Muscle of arm (tissue), 12 donors: ENCODE data around the gene WWOX. TPM values are rescaled to one million over a fixed set of nuclear protein-coding genes. Genes with fewer than 3 reads are reported as not detected.
"Not testable (repeated sequence)": the region's sequence is repeated elsewhere in the genome, so short reads cannot be mapped to it uniquely, and the experiment has no call there.

Source experiments
- DNase-seq: peaks from one replicate; pipeline ENCODE4 v3.0.0-alpha.2; 2013
- polyA plus RNA-seq, 12 donors: library from polyadenylated mRNA; unstranded; fragments of 120-200 nt; gene quantifications; one replicate each; pipeline ENCODE4 v1.2.1, GENCODE V29; 2013; ENCODE audit not compliant: insufficient read length in 12 of 12

WWOX gene
- polyA plus RNA-seq, 12 donors, result 7.4 to 17.2 (median 10.9) TPM; not detected in 2

DNA sequence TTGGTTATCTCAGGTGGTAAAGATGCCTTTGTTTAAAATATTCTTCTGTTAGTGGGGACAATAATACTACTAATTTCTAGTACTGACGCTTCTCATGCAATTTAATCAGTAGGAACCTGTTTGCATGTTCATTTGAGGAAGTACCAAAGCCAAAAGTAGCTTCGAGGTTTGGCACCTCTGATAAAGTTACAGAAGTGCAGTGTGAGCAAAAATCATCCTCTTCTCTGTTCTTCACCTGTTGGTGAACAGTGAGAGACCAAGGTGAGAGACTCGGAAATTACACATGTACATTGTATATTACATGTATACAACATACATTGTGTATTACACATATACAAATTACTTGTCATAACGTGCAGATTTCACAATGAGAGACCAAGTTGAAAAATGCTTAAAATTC is 1096.5 kb downstream of the WWOX start:
- DNase-seq, result no peak

DNA sequence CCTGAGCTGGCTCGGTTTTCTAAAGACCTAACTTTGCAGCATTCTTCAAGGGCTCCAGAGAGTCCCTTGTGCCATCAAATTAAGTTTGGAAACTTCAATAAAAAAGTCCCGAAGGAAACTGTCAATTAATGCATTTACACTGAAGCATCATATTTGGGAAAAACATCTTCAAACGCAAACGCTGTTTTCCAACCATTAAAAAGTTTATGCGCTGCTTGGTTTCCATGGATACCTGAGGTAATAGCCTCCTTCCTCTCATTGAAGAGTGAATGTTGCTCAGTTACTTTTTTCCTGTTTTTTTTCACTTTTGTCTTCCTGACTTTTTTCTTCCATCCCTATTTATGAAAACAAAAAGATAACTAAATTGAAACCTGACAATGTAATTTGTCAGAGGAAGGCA is 1102.0 kb downstream of the WWOX start:
- no peak for DNase-seq

DNA sequence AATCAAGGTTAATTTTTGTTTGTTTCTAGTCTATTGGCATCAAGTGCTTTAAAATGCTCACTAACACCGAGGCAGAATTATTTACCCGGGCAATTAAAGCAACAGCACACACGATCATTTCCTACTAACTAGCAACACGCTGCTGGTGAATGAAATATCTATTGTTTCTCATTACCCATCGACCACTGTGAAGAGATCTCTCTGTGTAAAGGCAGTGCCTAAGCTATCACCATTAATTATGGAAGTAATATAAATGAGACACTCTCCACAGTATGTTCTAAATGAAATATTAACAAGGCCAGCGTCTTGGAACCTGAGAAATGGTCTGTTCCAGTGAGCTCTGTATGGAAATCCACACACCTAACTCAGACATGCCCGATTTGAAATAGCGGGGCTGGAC is 1103.5 kb downstream of the WWOX start:
- no peak for DNase-seq

DNA sequence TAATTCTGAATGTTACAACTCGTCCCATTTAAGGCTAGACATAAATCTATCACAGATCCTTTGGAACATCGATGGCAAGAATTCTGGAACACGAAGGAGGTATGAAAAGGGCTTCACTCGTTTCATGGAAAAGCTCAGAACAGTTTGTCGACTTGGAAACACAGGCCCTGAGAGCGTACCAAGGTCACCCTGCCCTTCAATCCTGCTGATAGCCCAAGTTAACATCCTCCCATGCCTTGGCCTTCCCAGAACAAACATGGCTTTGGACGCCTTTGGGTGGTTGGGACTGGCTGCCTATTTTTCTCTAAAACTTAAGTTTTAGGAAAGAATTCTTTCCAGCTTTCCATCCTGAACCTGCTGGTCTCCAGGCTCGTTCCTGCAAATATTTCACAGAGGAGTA is 1105.0 kb downstream of the WWOX start:
- DNase-seq, result no peak

DNA sequence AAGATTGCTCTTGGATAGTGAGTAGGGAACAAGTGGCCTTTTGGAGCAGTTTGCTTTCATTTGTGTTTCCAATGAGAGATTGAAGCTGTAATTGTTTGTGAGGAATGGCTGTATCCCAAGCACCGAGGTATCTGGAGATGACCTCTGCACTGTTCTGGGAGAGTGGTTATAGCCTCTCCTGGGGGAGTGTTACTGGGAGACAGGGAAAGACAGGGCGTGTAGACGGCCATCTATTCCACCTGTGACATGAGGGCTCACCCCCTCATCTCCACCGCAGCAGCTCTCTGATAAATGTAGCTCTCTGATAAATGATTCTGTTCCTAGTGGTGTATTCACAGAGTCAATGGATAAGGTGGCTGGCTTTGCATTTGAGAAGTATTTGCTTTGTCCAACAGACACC is 1107.4 kb downstream of the WWOX start:
- no peak for DNase-seq

DNA sequence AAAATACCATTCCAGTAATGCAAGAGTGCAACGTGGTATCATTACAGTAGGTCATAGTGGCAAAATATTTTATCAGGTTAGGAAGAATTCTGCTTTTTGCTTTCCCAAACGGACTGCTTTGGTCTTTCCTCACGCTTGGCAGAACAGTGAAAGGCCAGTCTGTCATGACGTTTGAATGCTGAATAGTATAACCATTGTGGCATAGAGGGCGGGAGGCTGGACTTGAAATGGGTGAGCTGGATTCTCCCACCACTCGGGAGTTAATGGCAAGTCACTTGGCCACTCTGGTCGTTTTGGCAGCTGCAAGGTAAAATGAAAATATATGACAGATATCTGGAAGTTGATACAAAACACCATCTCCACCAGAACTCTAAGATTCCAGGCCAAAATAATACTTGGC is 1109.9 kb downstream of the WWOX start:
- DNase-seq, result no peak

DNA sequence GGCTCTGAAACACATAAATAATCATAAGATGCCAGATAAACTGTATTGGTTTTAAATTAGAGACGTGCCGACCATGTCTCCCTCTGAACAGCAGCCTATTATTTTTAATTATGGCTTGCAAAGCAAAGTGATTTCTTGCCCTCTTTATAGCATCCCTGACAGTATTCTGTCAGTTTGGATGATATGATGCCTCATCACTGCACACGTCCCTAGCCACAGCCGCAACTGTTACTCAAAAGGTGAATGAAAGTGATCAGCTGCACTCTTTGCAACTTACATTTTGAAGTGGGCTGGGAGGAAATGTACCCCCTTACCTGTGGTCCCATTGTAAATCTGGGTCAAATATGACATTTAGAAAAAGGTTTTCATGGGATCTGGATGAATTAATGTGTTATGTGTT is 1111.2 kb downstream of the WWOX start:
- DNase-seq, result no peak

DNA sequence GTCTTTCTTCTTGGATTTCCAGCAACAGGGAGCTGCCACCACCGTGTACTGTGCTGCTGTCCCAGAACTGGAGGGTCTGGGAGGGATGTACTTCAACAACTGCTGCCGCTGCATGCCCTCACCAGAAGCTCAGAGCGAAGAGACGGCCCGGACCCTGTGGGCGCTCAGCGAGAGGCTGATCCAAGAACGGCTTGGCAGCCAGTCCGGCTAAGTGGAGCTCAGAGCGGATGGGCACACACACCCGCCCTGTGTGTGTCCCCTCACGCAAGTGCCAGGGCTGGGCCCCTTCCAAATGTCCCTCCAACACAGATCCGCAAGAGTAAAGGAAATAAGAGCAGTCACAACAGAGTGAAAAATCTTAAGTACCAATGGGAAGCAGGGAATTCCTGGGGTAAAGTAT is 1112.1 kb downstream of the WWOX start:
- no peak for DNase-seq

DNA sequence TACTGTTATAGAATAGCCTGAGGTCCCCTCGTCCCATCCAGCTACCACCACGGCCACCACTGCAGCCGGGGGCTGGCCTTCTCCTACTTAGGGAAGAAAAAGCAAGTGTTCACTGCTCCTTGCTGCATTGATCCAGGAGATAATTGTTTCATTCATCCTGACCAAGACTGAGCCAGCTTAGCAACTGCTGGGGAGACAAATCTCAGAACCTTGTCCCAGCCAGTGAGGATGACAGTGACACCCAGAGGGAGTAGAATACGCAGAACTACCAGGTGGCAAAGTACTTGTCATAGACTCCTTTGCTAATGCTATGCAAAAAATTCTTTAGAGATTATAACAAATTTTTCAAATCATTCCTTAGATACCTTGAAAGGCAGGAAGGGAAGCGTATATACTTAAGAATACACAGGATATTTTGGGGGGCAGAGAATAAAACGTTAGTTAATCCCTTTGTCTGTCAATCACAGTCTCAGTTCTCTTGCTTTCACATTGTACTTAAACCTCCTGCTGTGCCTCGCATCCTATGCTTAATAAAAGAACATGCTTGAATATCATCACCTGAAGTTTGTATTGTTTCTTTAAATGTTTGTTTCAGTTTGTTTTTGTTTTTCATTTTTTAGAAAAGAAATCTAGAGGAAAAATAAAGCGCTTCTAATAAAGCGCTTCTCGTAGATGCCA is 1112.8 kb downstream of the WWOX start:
- DNase-seq, result no peak

DNA sequence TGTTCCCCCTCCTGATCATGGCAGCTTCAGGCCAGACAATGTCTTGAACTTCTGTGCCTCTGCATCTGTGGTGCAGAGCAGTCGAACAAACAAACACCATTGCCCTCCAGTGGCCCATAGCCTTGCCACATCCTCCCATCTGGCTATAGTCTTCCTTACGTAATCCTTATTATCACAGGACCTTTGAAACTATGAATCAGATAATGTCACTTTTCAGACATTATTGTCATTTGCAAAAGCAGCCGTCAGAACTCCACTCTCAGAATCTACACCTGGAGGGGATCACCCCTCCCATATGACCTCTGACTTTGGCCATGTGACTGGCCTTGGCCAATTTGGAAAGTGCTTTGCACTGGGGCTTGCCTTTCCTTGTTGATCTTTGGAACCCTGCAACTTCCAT is 1113.8 kb downstream of the WWOX start:
- no peak for DNase-seq

DNA sequence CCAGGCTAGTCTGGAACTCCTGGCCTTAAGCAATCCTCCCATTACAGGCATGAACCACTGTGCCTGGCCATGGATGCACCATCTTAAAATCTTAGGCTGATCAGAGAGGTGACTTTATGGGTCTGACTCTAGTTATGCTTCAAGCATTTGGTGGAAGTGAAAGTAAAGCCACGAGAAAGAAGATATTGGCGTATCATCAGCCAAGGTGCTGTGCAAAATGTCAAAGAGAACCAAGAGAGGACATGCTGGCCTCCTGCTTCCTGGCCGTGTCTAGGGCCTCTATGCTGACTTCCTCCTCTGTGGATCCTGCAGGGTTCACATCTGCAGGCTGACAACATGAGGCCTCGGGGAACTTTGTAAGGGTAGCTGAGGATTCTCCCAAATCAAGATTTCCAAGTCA is 1115.8 kb downstream of the WWOX start:
- DNase-seq, result no peak

DNA sequence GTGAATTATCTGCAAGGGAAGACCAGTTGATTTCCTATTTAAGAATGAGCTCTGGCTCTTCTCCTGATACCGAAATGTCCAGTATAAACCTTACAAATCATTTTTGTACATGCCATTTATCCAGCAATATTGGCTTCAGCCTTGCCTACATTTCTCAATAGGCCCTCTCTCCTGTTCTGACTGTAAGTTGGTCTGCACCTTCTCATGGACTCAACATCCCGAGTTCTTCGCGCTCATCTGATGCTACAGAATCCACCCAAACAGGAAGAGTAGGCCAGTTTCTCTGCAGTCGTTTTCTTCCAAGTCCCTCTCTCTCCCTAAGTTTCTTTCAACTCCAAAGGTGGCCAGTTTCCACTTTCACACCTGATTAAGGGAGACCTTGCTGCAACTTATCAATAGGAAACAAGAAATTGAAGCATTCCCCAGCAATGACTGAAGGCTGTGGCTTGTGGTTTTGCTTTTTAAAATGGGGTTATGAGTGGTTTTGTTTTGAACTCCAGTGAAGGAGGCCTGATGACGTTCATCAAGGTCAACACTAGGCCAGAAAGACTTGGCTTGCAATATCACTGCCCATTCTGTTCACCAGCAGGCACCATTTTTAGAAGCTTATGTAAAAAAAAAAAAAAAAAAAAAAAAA is 1118.0 kb downstream of the WWOX start:
- no peak for DNase-seq

DNA sequence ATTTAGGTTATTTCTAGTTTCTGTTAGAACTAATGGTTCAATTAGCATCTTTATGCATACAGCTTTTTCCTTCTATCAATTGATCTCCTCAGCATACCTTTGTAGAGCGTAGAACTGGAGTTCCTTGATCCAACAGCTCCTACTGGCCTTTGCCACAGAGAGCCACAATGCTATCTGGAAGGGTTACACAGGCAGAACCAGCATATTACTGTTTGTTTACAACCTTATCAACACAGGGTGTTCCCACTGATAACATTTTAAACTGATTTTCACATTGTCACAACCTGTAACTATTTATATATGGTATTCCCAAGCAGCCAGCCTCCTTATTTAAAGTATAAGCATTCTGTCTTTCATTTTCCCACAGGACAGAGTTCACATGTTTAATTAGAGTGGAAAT is 1118.9 kb downstream of the WWOX start:
- no peak for DNase-seq

DNA sequence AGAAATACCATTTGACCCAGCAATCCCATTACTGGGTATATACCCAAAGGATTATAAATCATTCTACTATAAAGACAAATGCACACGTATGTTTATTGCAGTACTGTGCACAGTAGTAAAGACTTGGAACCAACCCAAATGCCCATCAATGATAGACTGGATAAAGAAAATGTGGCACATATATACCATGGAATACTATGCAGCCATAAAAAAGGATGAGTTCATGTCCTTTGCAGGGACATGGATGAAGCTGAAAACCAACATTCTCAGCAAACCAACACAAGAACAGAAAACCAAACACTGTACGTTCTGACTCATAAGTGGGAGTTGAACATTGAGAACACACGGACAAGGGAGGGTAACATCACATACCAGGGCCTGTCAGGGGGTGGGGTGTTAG is 1126.5 kb downstream of the WWOX start:
- DNase-seq, result not testable (repeated sequence)

DNA sequence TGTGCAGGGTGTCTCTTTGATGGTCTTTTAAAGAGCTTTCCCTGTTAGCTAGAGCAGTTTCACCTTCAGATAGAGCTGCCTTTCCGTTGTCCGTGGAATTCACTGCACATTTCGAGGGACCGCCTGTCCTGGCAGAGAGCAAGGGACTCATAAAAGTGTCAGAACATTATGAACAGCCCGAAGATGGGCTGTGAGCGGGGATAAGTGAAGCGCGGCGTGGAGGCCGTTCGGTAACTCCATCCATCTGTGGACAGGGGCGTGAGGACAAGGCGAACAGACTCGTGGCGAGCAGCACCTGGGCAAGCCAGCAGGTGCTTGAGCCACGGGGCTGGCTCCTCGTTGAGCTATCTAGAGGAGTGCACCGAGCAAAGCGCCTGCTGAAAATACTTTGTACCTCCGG is 1129.9 kb downstream of the WWOX start:
- DNase-seq, result no peak

DNA sequence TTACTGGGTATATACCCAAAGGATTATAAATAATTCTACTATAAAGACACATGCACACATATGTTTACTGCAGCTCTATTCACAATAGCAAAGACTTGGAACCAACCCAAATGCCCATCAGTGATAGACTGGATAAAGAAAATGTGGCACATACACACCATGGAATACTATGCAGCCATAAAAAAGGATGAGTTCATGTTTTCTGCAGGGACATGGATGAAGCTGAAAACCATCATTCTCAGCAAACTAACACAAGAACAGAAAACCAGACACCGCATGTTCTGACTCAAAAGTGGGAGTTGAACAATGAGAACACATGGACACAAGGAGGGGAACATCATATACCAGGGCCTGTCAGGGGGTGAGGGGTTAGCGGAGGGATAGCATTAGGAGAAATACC is 1146.2 kb downstream of the WWOX start:
- DNase-seq, result not testable (repeated sequence)

DNA sequence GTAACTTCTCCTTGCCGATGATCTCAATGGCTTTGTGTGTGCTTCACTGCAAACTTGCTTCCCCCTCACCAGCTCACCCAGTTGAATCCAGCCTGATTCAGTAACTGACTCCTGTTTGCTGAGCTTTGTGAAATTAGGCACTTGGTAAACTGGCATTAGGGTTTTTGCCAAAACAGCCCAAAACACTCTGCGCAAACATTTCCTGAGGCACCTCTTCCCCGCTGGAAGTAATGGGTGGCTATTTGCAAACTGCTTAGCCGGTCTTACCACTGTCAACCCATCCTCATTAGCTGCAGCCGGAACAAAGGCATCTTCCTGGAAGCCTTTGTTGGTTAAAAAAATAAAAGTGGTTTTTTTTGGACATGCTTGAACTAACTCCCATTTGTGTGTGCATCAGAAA is 1147.9 kb downstream of the WWOX start:
- DNase-seq, result no peak

DNA sequence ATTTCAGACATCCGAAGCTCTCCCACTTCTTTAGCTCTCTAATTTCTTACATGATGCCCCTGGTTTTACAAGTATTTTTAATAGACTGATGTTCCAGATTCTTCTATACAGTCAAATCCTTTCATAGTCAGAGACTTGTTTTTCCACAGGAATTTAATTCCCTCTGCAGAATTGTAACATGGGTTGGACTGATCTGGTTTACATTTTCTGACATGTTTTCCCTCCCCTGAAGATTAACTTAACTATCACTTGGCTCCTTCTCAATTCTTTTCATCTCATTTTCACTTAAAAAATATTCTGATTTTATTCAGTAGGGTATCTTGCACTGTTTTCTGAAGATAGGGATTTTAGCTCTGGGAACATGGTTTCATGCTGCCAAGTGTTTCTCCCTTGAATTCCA is 1148.9 kb downstream of the WWOX start:
- no peak for DNase-seq

DNA sequence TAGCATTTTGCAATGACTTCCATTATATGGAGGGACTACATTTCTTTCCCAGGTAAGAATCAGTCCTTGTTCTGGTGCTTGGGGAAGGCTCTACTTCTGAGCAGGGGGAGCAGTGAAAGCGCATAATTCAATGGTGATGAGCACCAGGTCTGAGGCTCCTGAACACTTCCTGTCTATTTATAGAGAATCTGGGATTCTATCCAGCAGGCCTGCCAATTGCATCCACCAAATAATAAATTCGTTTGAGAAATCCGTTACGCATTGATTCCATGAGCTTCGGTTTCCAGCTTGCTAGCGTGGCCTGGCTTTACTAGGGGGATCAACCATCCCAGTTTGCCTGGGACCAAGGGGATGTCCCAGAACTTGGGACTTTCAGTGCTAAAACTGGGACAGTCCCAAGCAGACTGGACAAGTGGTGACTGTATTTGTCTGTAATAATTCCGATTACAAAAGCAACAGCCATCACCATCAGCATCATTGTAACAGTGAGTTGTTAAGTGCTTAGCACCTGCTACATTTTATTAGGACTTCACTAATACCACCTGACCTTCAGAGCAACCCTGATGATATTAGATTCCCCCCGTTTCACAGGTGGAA is 1151.1 kb downstream of the WWOX start:
- DNase-seq, result peak; percentile 67

DNA sequence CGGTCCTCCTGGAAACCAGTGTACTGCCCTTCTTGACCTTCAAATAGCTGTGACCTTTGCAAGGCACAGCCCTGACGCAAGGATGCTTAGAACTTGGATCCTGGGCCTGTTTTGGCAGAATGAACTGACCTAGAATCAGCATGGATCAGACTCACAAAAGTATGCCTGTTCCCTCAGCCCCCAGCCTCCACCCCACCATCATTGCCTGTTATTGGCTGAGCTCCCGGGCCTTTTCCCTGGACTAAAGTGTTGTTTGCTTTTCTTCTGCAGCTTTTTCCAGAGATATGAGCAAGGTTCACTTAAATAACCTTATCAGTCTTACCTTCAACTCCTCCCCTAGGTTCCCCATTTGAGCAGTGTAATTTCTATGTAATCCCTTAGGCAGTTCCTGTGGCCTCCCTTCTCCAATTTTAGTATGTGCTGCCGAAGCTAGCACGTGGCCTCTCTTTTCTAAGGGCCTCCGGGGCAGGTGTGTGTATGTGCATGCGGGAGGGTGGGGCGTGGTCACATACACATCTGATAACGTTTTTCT is 1153.7 kb downstream of the WWOX start:
- no peak for DNase-seq

DNA sequence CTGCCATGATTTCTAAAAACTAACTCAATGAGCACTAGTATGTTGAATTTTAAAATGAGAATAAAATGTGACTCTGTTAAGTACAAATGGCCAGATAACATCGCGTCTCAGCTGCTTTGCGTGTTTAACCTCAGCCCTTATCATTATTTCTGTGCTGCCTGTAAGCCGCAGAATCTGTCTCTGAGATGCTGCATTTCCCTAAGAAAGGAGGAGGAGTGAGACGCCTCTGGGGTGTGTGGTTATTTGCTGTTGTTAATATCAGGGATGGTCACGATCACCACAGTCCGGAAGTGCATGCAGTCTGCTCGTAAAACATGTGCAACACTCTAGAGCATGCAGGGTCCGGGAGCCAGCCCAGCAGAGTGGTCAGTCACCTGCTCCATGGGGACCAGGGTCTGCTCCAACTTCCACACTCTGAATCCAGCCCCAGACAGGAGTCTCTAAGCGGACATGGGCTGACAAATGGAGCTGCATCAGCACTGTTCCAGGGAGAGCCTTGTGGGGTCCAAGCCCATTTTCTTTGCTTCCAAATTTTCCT is 1158.6 kb downstream of the WWOX start:
- DNase-seq, result no peak

DNA sequence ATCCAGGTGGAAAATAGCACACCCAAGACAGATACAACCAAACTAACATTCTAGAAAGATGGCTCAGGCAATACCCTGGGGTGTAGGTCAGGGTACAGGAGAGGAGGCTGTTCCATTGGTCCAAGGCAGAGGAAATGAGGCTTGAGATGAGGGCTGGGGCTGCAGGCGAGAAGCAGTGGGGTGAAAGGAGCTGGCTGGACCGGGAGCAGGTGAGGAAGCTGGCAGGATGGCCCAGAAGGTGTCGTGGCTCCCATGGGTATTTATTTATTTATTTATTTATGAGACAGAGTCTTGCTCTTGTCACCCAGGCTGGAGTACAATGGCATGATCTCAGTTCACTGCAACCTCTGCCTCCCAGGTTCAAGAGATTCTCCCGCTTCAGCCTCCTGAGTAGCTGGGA is 1161.4 kb downstream of the WWOX start:
- not testable (repeated sequence) for DNase-seq

DNA sequence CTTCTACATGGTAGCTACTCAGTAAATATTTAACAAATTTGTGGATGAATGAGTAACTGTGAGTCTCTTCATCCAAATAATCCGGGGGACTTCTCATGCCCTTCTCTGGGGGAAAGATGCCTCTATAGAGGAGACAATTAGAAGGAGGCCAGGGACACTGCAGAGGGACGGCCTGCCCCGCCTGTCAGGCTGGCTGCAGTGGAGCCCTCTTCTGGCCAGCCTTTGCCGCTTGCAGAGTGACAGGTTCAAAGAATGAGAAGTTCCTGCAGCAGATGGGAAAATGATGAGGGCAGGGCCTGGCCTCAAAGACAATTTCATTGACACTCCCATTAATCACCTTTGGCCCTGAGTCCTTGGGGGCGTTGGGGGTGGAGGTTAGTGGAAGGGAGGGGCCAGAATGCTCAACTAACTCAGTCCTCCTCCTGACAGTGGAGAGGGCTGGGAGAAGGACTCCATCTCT is 1162.1 kb downstream of the WWOX start:
- no peak for DNase-seq
